T follicular helper cell (primary cell): Measurements from ENCODE around the gene ZNF681.
"Not testable (repeated sequence)": the region's sequence is repeated elsewhere in the genome, so short reads cannot be mapped to it uniquely, and the experiment has no call there.

ENCODE experiments used
- DNase-seq: peaks from one replicate; pipeline ENCODE4 v3.0.0-alpha.2; 2020; ENCODE audit warnings: low read depth

The ZNF681 gene

DNA sequence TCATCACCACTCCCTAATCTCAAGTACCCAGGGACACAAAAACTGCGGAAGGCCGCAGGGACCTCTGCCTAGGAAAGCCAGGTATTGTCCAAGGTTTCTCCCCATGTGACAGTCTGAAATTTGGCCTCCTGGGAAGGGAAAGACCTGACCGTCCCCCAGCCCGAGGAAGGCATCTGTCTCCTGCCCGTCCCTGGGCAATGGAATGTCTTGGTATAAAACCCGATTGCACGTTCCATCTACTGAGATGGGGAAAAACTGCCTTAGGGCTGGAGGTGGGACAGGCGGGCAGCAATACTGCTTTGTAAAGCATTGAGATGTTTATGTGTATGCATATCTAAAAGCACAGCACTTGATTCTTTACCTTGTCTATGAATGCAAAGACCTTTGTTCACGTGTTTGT is 65.8 kb downstream of the ZNF681 start:
- not testable (repeated sequence) for DNase-seq
